Measurements from ENCODE around the gene PLCB3. TPM values are rescaled to one million over a fixed set of nuclear protein-coding genes. Genes with fewer than 3 reads are reported as not detected.

PLCB3 gene
- total RNA-seq, 1 experiment from 2014 or later = 80.2 TPM

DNA sequence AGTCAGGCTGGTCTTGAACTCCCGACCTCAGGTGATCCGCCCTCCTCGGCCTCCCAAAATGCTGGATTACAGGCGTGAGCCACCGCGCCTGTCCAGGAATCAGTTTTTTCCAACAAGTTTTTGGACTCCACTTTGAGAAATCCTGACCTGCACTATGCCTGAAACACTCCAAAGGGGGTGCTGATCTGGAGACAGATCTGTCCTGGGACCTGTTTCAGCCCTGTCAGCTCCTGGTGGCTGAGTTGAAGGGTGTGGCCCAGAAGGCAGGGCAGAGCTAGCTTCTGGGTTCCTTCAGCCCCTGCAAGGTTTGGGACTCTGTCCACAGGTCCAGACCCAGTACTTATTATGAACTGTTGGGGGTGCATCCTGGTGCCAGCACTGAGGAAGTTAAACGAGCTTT, 19.8 kb upstream of the PLCB3 start:
- Histone ChIP-seq H2BK20ac (ENCODE audit: low read depth, low read length, poor library complexity, severe bottlenecking) (no peak overlapping the region), H3K56ac (ENCODE audit: insufficient read length, low read depth, low read length) (no peak overlapping the region), H3K9me3 (ENCODE audit: control insufficient read depth, low read depth, low read length) (no peaks in the 10 kb centered on the region), H4K5ac (ENCODE audit: insufficient read length, low read depth, low read length) (no peak overlapping the region), H3K79me2 (ENCODE audit: insufficient read depth, low read length) (no peaks in the 10 kb centered on the region), H4K91ac (ENCODE audit: insufficient read length, low read depth, low read length) (no peak overlapping the region), H2AK5ac (ENCODE audit: insufficient read length, low read length) (no peak overlapping the region), H4K20me1 (ENCODE audit: control insufficient read depth, insufficient read depth, insufficient read length) (no peaks in the 10 kb centered on the region), H3K18ac (ENCODE audit: insufficient read length, low read depth, low read length) (no peak overlapping the region), H3T11ph (ENCODE audit: low read length) (no peak overlapping the region), H3K9ac (ENCODE audit: extremely low read depth, insufficient read length, low read length) (no peak overlapping the region), H3K27ac (ENCODE audit: insufficient read length, low read depth, low read length) (no peak overlapping the region), H3K4ac (ENCODE audit: low read depth, low read length) (no peak overlapping the region), H4K8ac (replicated peaks; ENCODE audit: insufficient read length, low read depth, low read length) (no peak overlapping the region), H2AFZ (ENCODE audit: low read length) (no peak overlapping the region), H2BK5ac (ENCODE audit: insufficient read length, low read length) (no peak overlapping the region), H2BK120ac (ENCODE audit: low read depth, low read length, poor library complexity, severe bottlenecking) (no peak overlapping the region), H3K14ac (ENCODE audit: insufficient read depth, low read length) (no peak overlapping the region), H3K79me1 (ENCODE audit: insufficient read depth, low read depth, low read length, poor library complexity, severe bottlenecking) (no peaks in the 10 kb centered on the region), H3K23me2 (ENCODE audit: insufficient read length, low read depth, low read length, poor library complexity, severe bottlenecking) (peaks cover 25% of the 10 kb centered on the region), H3K27me3 (ENCODE audit: insufficient read depth, low read length) (no peaks in the 10 kb centered on the region; the same call in 1 of the 2 replicates), H3K23ac (ENCODE audit: insufficient read length, low read depth, low read length) (no peak overlapping the region), H3K4me2 (ENCODE audit: insufficient read depth, insufficient read length, low read length) (no peak overlapping the region), H2BK15ac (ENCODE audit: low read depth, low read length) (no peak overlapping the region), H2BK12ac (ENCODE audit: insufficient read length, low read depth, low read length) (no peak overlapping the region), H3K4me1 (ENCODE audit: insufficient read depth, low read length) (0 out of 2 replicates have a peak, but pooled peaks cover 3% of the 10 kb centered on the region)
- Mint-ChIP-seq H3K36me3 (ENCODE audit: insufficient read depth in 1 of 3, low read depth in 3 of 3) (peaks cover 3% of the 10 kb centered on the region in 3 experiments; a peak in 4 of 7 replicates), H3K4me1 (peaks cover 27 to 37% of the 10 kb centered on the region in 2 experiments), H3K27ac (no peak overlapping the region), H3K4me3 (peak overlapping the region; percentile 74 to 91), H3K9me3 (no peaks in the 10 kb centered on the region), H3K27me3 (ENCODE audit: low read depth) (peaks cover 20% of the 10 kb centered on the region)
- TF ChIP-seq, protein P1, sequence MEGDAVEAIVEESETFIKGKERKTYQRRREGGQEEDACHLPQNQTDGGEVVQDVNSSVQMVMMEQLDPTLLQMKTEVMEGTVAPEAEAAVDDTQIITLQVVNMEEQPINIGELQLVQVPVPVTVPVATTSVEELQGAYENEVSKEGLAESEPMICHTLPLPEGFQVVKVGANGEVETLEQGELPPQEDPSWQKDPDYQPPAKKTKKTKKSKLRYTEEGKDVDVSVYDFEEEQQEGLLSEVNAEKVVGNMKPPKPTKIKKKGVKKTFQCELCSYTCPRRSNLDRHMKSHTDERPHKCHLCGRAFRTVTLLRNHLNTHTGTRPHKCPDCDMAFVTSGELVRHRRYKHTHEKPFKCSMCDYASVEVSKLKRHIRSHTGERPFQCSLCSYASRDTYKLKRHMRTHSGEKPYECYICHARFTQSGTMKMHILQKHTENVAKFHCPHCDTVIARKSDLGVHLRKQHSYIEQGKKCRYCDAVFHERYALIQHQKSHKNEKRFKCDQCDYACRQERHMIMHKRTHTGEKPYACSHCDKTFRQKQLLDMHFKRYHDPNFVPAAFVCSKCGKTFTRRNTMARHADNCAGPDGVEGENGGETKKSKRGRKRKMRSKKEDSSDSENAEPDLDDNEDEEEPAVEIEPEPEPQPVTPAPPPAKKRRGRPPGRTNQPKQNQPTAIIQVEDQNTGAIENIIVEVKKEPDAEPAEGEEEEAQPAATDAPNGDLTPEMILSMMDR (conservative IDR thresholded peaks at IDR 0.05) = no peak
- no CpG with 5 or more reads among the region's 7 CpGs for WGBS (ENCODE audit: extremely low coverage, insufficient read length, low lambda C conversion rate)
- DNase-seq = no peak

All from H9 (cell line).